GM19324 (cell line): ENCODE results near the gene NFKB1.
"Not testable (repeated sequence)": the region's sequence is repeated elsewhere in the genome, so short reads cannot be mapped to it uniquely, and the experiment has no call there.

Source experiments
- ATAC-seq: cut with Tn5 transposase; IDR thresholded peaks from one replicate; pipeline ENCODE4 v1.9.1; 2021; ENCODE audit warnings: mild to moderate bottlenecking, moderate library complexity; ENCODE audit not compliant: unreplicated experiment, low FRiP score

Gene NFKB1

GRCh38 chr4:102592256-102592655, 91.1 kb downstream of the NFKB1 start:
- ATAC-seq, result no peak

GRCh38 chr4:102593147-102593546, 92.0 kb downstream of the NFKB1 start:
- ATAC-seq, result no peak

GRCh38 chr4:102594000-102594399, 92.8 kb downstream of the NFKB1 start:
- ATAC-seq, result no peak

GRCh38 chr4:102596532-102596931, 95.4 kb downstream of the NFKB1 start:
- no peak for ATAC-seq

GRCh38 chr4:102598086-102598761, 97.1 kb downstream of the NFKB1 start:
- ATAC-seq, result peak; percentile 78

GRCh38 chr4:102598762-102599374, 97.7 kb downstream of the NFKB1 start:
- peak; percentile 35 for ATAC-seq

DNA sequence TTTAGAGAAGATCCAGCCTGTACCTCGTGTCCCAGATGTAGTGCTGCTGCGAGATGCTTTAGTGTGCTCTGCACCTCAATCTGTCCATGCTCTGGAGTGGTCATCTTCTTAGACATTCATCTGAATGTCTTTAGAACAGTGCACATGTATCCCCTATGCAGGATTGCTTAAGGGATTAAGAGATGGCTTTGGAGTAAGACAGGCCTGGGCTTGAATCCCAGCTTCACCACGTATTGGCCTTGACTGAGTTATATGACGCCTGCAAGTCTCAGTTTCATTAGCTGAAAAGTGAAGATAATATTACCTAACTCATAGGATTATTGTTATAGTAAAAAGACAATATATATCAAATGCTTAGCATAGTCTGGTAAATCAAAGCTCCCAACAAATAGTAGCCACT, 98.3 kb downstream of the NFKB1 start:
- ATAC-seq, result no peak

DNA sequence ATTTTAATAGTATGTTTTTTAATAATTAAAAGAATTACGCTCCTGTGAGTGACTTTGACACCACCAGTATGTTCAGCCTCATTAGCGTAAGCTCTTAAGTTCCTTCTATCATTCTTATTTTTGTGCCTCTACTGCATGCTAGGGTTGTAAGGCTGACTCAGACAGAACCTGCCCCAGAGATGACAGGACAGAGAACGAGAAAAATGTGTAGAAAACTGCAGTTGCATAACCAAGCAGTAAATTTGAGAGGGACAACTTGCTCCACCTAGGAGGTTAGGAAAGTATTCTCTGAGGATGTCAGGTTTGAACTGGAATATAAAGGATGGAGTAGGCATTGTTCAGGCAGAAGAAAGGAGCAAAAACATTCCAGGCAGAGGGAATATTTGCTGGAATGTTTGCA, 98.7 kb downstream of the NFKB1 start:
- ATAC-seq, result no peak

GRCh38 chr4:102600689-102601088, 99.5 kb downstream of the NFKB1 start:
- ATAC-seq, result no peak

DNA sequence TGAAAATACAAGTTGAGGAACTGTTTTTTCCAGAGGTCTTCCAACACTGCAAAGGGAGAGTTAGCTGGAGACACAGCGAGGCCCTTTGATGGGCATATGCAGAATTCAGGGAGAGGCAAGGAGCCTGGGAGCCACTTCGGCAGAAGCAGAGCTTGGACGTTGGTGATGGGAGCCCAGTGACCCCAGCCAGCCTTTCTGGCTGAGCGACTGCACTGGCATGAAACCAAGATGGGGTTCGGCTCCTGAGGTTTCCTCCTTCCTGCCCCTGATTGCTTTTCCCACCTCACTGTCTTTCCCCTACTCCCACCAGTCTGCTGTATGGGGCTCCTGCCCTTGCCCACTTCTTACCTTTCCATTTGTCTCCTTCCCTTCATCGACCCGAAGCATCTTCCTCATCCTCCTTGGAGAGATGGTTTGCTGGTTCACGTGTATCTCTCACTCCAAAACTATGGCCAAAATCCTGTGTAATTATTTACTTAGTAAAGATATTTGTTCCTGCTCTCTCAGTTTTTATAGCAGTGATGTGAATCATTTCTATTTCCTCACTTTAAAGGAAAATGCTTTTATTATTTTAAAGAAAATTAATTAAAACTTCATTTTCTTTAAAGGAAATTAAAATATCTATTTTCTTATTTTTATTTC, 100.5 kb downstream of the NFKB1 start:
- no peak for ATAC-seq

DNA sequence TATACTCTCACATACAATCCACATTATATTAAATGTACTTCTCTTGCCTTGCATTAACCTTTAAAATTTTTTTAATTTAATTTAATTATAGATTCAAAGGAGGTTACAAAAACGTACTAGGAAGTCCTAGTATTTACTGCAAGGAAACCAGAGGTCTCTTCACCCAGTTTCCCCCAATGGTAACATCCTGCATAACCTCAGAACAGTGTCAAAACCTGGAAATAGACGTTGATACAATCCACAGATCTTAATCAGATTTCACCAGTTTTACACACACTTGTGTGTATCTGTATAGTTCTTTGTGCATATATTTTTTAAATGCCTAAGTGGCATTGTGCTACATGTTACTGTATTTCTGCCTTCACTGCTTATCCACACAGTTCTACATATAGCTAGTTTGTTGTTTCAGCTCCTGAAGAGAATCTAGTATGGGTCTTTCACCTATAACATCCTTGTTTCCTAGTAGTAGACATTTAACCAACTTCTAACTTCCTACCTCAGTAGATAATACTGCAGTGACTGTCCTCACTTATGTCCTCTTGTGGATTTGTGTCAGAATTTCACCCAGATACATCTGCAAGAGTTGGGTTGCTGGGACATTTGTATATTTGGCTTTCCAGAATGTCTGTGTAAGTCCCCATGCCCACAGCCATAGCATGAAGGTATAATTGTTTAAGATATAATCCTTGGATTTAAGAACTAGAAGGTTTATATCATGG, 103.2 kb downstream of the NFKB1 start:
- ATAC-seq, result no peak

GRCh38 chr4:102606261-102606660, 105.1 kb downstream of the NFKB1 start:
- no peak for ATAC-seq

DNA sequence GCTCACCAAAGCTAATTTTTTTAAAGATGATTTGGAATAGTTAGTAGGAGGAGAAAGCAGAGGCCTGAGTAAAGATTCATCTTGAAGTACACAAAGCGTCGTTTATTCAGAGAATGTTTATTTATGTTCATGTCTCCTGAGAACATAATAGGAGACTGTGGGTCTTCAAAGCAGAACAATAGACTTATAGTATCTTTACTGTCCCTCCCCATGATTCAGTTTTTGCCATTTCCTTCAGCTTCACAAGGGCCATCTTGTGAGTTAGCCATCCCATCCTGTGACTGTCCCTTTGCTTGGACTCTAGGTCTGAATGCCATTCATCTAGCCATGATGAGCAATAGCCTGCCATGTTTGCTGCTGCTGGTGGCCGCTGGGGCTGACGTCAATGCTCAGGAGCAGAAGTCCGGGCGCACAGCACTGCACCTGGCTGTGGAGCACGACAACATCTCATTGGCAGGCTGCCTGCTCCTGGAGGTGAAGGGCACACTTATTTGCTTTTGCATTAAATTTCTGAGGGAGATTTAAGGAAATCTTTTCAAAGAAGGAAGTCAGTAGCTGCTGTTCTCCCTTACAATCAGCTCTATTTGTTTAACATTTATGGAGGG, 105.8 kb downstream of the NFKB1 start:
- ATAC-seq, result no peak

DNA sequence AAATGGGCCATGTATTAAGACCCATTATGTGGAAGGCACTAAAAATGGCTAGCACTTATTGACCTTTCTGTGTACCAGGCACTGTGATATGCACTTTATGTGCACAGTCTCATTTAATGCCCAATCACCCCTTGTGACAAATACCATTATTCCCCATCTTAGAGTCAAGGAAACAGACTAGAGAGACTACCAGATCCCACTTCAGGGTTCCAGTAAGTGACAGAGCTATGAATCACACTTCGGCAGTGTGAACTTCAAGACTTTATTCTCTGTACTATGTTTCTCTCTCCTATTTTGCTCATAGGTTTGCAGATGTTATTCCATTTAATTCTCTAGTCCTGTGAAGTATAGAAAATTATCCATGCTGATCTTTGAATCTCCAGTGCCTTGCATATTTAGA, 107.0 kb downstream of the NFKB1 start:
- ATAC-seq, result no peak

- ATAC-seq, result no peak
Measured at GRCh38 chr4:102610007-102610406, 108.8 kb downstream of the NFKB1 start.

- ATAC-seq, result no peak
Measured at GRCh38 chr4:102610476-102610875, 109.3 kb downstream of the NFKB1 start.

DNA sequence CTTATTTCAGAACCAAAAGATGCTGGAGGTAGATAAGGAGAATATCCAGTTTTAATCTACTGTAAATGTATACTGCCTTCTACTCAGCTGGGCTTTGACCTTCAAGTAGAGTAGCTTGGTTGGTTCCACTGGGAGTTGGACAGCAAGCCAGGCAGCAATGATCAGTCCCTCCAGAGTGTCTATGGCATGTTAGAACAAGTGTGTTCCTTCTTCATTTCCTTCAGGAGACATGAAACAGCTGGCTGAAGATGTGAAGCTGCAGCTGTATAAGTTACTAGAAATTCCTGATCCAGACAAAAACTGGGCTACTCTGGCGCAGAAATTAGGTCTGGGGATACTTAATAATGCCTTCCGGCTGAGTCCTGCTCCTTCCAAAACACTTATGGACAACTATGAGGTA, 111.1 kb downstream of the NFKB1 start:
- no peak for ATAC-seq

DNA sequence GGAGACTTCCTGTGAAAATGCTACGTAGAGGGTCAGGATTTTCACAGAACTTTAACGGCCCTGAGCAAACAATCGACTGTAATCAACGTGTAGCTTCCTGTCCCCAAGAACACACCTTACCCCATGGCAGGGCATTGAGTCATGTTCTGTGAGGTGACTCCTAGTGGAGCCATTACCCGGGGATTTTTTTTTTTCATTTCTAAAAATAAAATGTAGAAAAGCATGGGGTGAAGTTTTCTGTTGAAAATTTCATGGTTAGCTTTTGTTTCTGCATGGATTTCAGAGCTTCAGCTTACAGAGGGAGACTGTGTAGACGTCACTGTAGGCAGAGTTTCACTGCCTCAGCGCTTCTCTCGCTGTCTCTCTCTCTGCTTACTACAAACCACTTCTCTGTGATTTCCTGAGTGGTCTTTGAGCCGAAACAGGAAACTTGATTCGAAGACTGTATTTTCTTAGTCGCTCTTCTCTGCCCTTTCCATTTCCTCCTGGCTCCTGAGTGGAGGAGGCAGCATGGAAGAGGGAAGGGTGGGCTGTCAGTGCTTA, 111.7 kb downstream of the NFKB1 start:
- ATAC-seq, result no peak

GRCh38 chr4:102614801-102615200, 113.6 kb downstream of the NFKB1 start:
- no peak for ATAC-seq

DNA sequence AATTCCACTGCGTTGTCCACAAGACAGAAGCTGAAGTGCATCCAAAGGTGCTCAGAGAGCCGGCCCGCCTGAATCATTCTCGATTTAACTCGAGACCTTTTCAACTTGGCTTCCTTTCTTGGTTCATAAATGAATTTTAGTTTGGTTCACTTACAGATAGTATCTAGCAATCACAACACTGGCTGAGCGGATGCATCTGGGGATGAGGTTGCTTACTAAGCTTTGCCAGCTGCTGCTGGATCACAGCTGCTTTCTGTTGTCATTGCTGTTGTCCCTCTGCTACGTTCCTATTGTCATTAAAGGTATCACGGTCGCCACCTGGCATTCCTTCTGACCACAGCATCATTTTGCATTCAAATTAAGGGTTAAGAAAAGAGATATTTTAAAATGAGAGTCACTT, 115.5 kb downstream of the NFKB1 start:
- no peak for ATAC-seq

- not testable (repeated sequence) for ATAC-seq
Measured at GRCh38 chr4:102619021-102619420, 117.9 kb downstream of the NFKB1 start.
